ENCODE results near the gene NUP133.

NUP133 gene

GRCh38 chr1:229507951-229508822, at the start of gene NUP133:
Gene NUP133, minus strand, starts transcription at chr1:229508341. Its CDS starts 92 bp downstream, at chr1:229508249.
- H3K36me3 ChIP-seq (ENCODE audit: control insufficient read depth, insufficient read depth, low read length), result no peaks in the 10 kb centered on the region
- TF ChIP-seq CTCF (IDR thresholded peaks at IDR 0.05; ENCODE audit: insufficient read depth, low read length, poor library complexity, severe bottlenecking), result no peak

GRCh38 chr1:229557200-229557850, 49.2 kb upstream of the NUP133 start:
- DNase-seq (ENCODE audit: extremely low read depth, insufficient read length), result no peak
- Histone ChIP-seq H3K4me3 (replicated peaks; ENCODE audit: low read depth, low read length) (peak overlapping the region; percentile 82), H3K36me3 (ENCODE audit: control insufficient read depth, insufficient read depth, low read length) (peaks cover 2% of the 10 kb centered on the region; the same call in 1 of the 2 replicates), H3K27me3 (replicated peaks; ENCODE audit: control insufficient read depth, insufficient read depth, low read length) (no peaks in the 10 kb centered on the region)
- no peak for TF ChIP-seq CTCF (IDR thresholded peaks at IDR 0.05; ENCODE audit: insufficient read depth, low read length, poor library complexity, severe bottlenecking)

More at GRCh38 chr1:229507951-229508822, at the start of gene NUP133:
- H3K4me3 ChIP-seq (replicated peaks; ENCODE audit: low read depth, low read length), result peak within 1 kb of the TSS; percentile 88
- DNase-seq (ENCODE audit: extremely low read depth, insufficient read length), result peak; percentile 98
- no peaks in the 10 kb centered on the region for H3K27me3 ChIP-seq (replicated peaks; ENCODE audit: control insufficient read depth, insufficient read depth, low read length)

GRCh38 chr1:229554886-229555621, 46.9 kb upstream of the NUP133 start:
- no peak for DNase-seq (ENCODE audit: extremely low read depth, insufficient read length)
- TF ChIP-seq CTCF (IDR thresholded peaks at IDR 0.05; ENCODE audit: insufficient read depth, low read length, poor library complexity, severe bottlenecking), result no peak
- H3K27me3 ChIP-seq (replicated peaks; ENCODE audit: control insufficient read depth, insufficient read depth, low read length), result no peaks in the 10 kb centered on the region
- H3K4me3 ChIP-seq (replicated peaks; ENCODE audit: low read depth, low read length), result no peak overlapping the region
- peaks cover 2% of the 10 kb centered on the region; the same call in 1 of the 2 replicates for H3K36me3 ChIP-seq (ENCODE audit: control insufficient read depth, insufficient read depth, low read length)

- H3K36me3 ChIP-seq (ENCODE audit: control insufficient read depth, insufficient read depth, low read length), result peaks cover 2% of the 10 kb centered on the region; the same call in 1 of the 2 replicates
- TF ChIP-seq CTCF (IDR thresholded peaks at IDR 0.05; ENCODE audit: insufficient read depth, low read length, poor library complexity, severe bottlenecking), result no peak
- no peaks in the 10 kb centered on the region for H3K27me3 ChIP-seq (replicated peaks; ENCODE audit: control insufficient read depth, insufficient read depth, low read length)
- no peak for DNase-seq (ENCODE audit: extremely low read depth, insufficient read length)
- H3K4me3 ChIP-seq (replicated peaks; ENCODE audit: low read depth, low read length), result no peak overlapping the region
Measured at GRCh38 chr1:229553621-229554130, 45.5 kb upstream of the NUP133 start.

- TF ChIP-seq CTCF (IDR thresholded peaks at IDR 0.05; ENCODE audit: insufficient read depth, low read length, poor library complexity, severe bottlenecking), result no peak
- Histone ChIP-seq H3K27me3 (replicated peaks; ENCODE audit: control insufficient read depth, insufficient read depth, low read length) (no peaks in the 10 kb centered on the region), H3K36me3 (ENCODE audit: control insufficient read depth, insufficient read depth, low read length) (peaks cover 3% of the 10 kb centered on the region), H3K4me3 (replicated peaks; ENCODE audit: low read depth, low read length) (no peak overlapping the region)
- DNase-seq (ENCODE audit: extremely low read depth, insufficient read length), result no peak
Measured at GRCh38 chr1:229552732-229553131, 44.6 kb upstream of the NUP133 start.

Data from GM06990 (cell line).